ENCODE measurements around the gene ZNF124.

DNA sequence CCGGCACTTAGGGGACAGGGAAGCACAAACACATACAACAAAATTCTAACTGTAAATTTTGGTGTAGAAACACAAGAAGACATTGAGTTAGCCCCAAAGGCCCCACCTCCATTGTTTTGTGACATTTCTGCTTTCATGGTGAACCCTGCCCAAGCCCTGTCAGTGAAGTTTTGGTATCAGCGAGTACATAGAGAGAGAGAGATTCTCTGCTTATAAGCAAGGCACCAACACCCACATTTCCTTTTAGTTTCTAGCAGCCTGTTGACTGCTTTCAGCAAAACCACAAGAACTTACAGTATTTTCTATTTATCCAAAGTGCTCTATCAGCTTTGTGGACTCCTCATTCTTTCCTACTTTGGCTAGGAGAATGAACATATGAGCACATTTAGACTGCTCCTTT is 24.0 kb downstream of the ZNF124 start:
- no peak for TF ChIP-seq SRSF9 (IDR thresholded peaks at IDR 0.05; ENCODE audit: borderline replicate concordance, insufficient read depth, low read depth, low read length, poor library complexity, severe bottlenecking)
- TF ChIP-seq, protein P1, sequence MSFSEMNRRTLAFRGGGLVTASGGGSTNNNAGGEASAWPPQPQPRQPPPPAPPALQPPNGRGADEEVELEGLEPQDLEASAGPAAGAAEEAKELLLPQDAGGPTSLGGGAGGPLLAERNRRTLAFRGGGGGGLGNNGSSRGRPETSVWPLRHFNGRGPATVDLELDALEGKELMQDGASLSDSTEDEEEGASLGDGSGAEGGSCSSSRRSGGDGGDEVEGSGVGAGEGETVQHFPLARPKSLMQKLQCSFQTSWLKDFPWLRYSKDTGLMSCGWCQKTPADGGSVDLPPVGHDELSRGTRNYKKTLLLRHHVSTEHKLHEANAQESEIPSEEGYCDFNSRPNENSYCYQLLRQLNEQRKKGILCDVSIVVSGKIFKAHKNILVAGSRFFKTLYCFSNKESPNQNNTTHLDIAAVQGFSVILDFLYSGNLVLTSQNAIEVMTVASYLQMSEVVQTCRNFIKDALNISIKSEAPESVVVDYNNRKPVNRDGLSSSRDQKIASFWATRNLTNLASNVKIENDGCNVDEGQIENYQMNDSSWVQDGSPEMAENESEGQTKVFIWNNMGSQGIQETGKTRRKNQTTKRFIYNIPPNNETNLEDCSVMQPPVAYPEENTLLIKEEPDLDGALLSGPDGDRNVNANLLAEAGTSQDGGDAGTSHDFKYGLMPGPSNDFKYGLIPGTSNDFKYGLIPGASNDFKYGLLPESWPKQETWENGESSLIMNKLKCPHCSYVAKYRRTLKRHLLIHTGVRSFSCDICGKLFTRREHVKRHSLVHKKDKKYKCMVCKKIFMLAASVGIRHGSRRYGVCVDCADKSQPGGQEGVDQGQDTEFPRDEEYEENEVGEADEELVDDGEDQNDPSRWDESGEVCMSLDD (CRISPR knock-in tag; IDR thresholded peaks at IDR 0.05; ENCODE audit: borderline replicate concordance), result no peak

All from HepG2 (cell line).